IMR-90 (cell line): ENCODE measurements around the gene FOXB1. TPM values are rescaled to one million over a fixed set of nuclear protein-coding genes. Genes with fewer than 3 reads are reported as not detected.

Experiments
- ATAC-seq: fragments of 200-7000 bp; cut with Tn5 transposase; 2 replicates; pipeline ENCODE4 v1.9.1; 2020; ENCODE audit warnings: low read depth, mild to moderate bottlenecking, moderate library complexity
- BruUV-seq: library from RNA; stranded (reverse); fragments of 400-500 nt; replicated peaks from 2 replicates; lab custom pipeline; 2021; lab: Mats Ljungman, UMichigan
- CTCF ChIA-PET: fragments of 300-600 bp; formaldehyde crosslinking; extraction: SDS; loops from one replicate; lab custom pipeline; 2021; ENCODE audit warnings: antibody characterized with exemption; lab: Yijun Ruan, JAX
- POLR2A ChIA-PET: fragments of 300-600 bp; sonication (Branson Sonifier 250); formaldehyde crosslinking; loops from one replicate; lab custom pipeline; 2022; ENCODE audit warnings: antibody characterized with exemption; ENCODE audit not compliant: unreplicated experiment; lab: Charles Lee
- DNase-seq: peaks from one replicate; pipeline ENCODE4 v3.0.0; 2013
- H2AFZ ChIP-seq: replicated peaks from 2 replicates; pipeline ENCODE3; 2013; ENCODE audit warnings: low read length, mild to moderate bottlenecking; ENCODE audit not compliant: poor library complexity
- H2AK5ac ChIP-seq: 2 replicates; pipeline ENCODE4 v1.6.1; 2013; ENCODE audit warnings: low read depth, low read length, inconsistent platforms
- H2AK9ac ChIP-seq: replicated peaks from 2 replicates; pipeline ENCODE3; 2013; ENCODE audit warnings: mild to moderate bottlenecking, low read depth, low read length, moderate library complexity; ENCODE audit not compliant: poor library complexity
- H2BK120ac ChIP-seq: 2 replicates; pipeline ENCODE4 v1.6.1; 2013; ENCODE audit warnings: low read depth, low read length, inconsistent platforms
- H2BK15ac ChIP-seq: 3 replicates; pipeline ENCODE4 v1.6.1; 2013; ENCODE audit warnings: low read depth, low read length, inconsistent platforms
- H2BK20ac ChIP-seq: 2 replicates; pipeline ENCODE4 v1.6.1; 2013; ENCODE audit warnings: low read depth, mild to moderate bottlenecking, inconsistent platforms, low read length, moderate library complexity
- H2BK5ac ChIP-seq: 2 replicates; pipeline ENCODE4 v1.6.1; 2013; ENCODE audit warnings: mild to moderate bottlenecking, low read depth, low read length, inconsistent platforms; ENCODE audit not compliant: poor library complexity, severe bottlenecking
- H3K14ac ChIP-seq: replicated peaks from 2 replicates; pipeline ENCODE4 v1.6.1; 2013; ENCODE audit warnings: low read depth, low read length, inconsistent platforms
- H3K18ac ChIP-seq: 2 replicates; pipeline ENCODE4 v1.6.1; 2013; ENCODE audit warnings: low read depth, low read length, control low read depth
- H3K23ac ChIP-seq: 2 replicates; pipeline ENCODE4 v1.6.1; 2013; ENCODE audit warnings: low read depth, low read length, inconsistent platforms
- H3K27ac ChIP-seq: 2 replicates; pipeline ENCODE4 v1.5.1; 2013; ENCODE audit warnings: mild to moderate bottlenecking, control low read depth, low read length; ENCODE audit not compliant: insufficient read depth
- H3K27me3 ChIP-seq: 2 replicates; pipeline ENCODE4 v1.6.1; 2013; ENCODE audit warnings: low read length; ENCODE audit not compliant: control insufficient read depth, insufficient read depth
- H3K36me3 ChIP-seq: 2 replicates; pipeline ENCODE4 v1.6.1; 2013; ENCODE audit warnings: low read length, mixed read lengths; ENCODE audit not compliant: control insufficient read depth, insufficient read depth
- H3K4ac ChIP-seq: 2 replicates; pipeline ENCODE4 v1.6.1; 2013; ENCODE audit warnings: low read depth, low read length, inconsistent platforms
- H3K4me1 ChIP-seq: 2 replicates; pipeline ENCODE4 v1.6.1; 2013; ENCODE audit warnings: low read length, mixed read lengths; ENCODE audit not compliant: control insufficient read depth, insufficient read depth
- H3K4me2 ChIP-seq: 2 replicates; pipeline ENCODE4 v1.6.1; 2013; ENCODE audit warnings: low read depth, mild to moderate bottlenecking, control low read depth, low read length, moderate library complexity
- H3K4me3 ChIP-seq: 2 replicates; pipeline ENCODE4 v1.5.1; 2013; ENCODE audit warnings: low read depth, mild to moderate bottlenecking, control low read depth, low read length, moderate library complexity; ENCODE audit not compliant: insufficient read depth
- H3K56ac ChIP-seq: 2 replicates; pipeline ENCODE4 v1.6.1; 2013; ENCODE audit warnings: low read length, inconsistent platforms; ENCODE audit not compliant: insufficient read depth; ENCODE audit errors: extremely low read depth
- H3K79me1 ChIP-seq, 2 experiments: 2 replicates each; pipeline ENCODE4 v1.6.1; 2013; ENCODE audit warnings: low read length in 2 of 2, inconsistent platforms in 1 of 2, low read depth in 1 of 2
- H3K9ac ChIP-seq: 2 replicates; pipeline ENCODE4 v1.6.1; 2013; ENCODE audit warnings: low read depth, low read length, control low read depth
- H3K9me1 ChIP-seq: 2 replicates; pipeline ENCODE4 v1.6.1; 2013; ENCODE audit warnings: low read length, inconsistent platforms; ENCODE audit not compliant: insufficient read depth
- H3K9me3 ChIP-seq: 2 replicates; pipeline ENCODE4 v1.6.1; 2013; ENCODE audit warnings: low read length; ENCODE audit not compliant: control insufficient read depth, insufficient read depth
- H4K20me1 ChIP-seq: 2 replicates; pipeline ENCODE4 v1.6.1; 2013; ENCODE audit warnings: low read length, inconsistent platforms; ENCODE audit not compliant: insufficient read depth
- H4K5ac ChIP-seq: 2 replicates; pipeline ENCODE4 v1.6.1; 2013; ENCODE audit warnings: mild to moderate bottlenecking, low read depth, low read length, control low read depth
- H4K8ac ChIP-seq, 2 experiments: 2 replicates each; pipeline ENCODE4 v1.6.1; 2013; ENCODE audit warnings: low read depth in 2 of 2, low read length in 2 of 2, control low read depth in 1 of 2, inconsistent platforms in 1 of 2
- H4K91ac ChIP-seq: 2 replicates; pipeline ENCODE4 v1.6.1; 2013; ENCODE audit warnings: low read depth, low read length, inconsistent platforms; ENCODE audit not compliant: insufficient read depth
- CEBPB ChIP-seq: IDR thresholded peaks from 2 replicates; pipeline ENCODE4 v1.6.1; 2012; ENCODE audit warnings: low read depth, low read length, improper control_type of control experiment
- CTCF ChIP-seq: conservative IDR thresholded peaks from 2 replicates; pipeline ENCODE4 v1.5.1; 2012; ENCODE audit warnings: mild to moderate bottlenecking, low read depth, low read length, improper control_type of control experiment
- FOS ChIP-seq: fragments of 150-350 bp; IDR thresholded peaks from 2 replicates; pipeline ENCODE4 v1.6.1; 2016; ENCODE audit warnings: low read depth, low read length
- MAFK ChIP-seq: IDR thresholded peaks from 2 replicates; pipeline ENCODE4 v1.6.1; 2012; ENCODE audit warnings: low read depth, low read length, improper control_type of control experiment
- POLR2A ChIP-seq: IDR thresholded peaks from 2 replicates; pipeline ENCODE4 v1.6.1; 2012; ENCODE audit warnings: mild to moderate bottlenecking, low read depth, low read length
- SMC3 ChIP-seq: fragments of 150-350 bp; IDR thresholded peaks from 2 replicates; pipeline ENCODE4 v1.6.1; 2016; ENCODE audit warnings: low read depth, mild to moderate bottlenecking, antibody characterized with exemption, low read length, moderate library complexity
- WGBS, 2 experiments: methylation state at CpG; one replicate each; pipeline versions ENCODE4 v1.1.5 to v1.1.7; 2013; ENCODE audit warnings: missing lambda C conversion rate in 2 of 2; ENCODE audit not compliant: insufficient read length in 1 of 2; ENCODE audit errors: extremely low coverage in 2 of 2; 5-methylcytosine and 5-hydroxymethylcytosine counted together
- dilution Hi-C: fragments of 300-500 bp; cut with HindIII; formaldehyde crosslinking; loops from one replicate; pipeline ENCODE4 v1.14.3; 2018; ENCODE audit warnings: low sequenced_read_pairs; ENCODE audit not compliant: unreplicated experiment
- in situ Hi-C: fragments of 300-500 bp; cut with MboI; formaldehyde crosslinking; loops from 3 replicates; pipeline ENCODE4 v1.14.3; 2019; ENCODE audit warnings: low sequenced_read_pairs, inconsistent platforms, mixed read lengths
- intact Hi-C: fragments of 100-400 bp; cut with micrococcal nuclease; formaldehyde crosslinking; loops from 2 replicates; pipeline ENCODE4 v1.10.0; 2022
- polyA plus RNA-seq, 3 experiments: library from polyadenylated mRNA; depleted of rRNA; stranded (reverse); fragments of >200 nt; gene quantifications; 2 replicates each; pipeline ENCODE4 v1.2.3, GENCODE V29; 2012; ENCODE audit warnings: low replicate concordance in 1 of 3
- total RNA-seq: library from RNA; depleted of rRNA; stranded (reverse); fragments of >200 nt; gene quantifications from 2 replicates; pipeline ENCODE4 v1.2.3, GENCODE V29; 2012

FOXB1 gene
- total and polyA plus RNA-seq, 2 of the 4 experiments (the other 2 are of a cell fraction), result not detected

GRCh38 chr15:60009980-60010732, 6.0 kb downstream of the FOXB1 start (continued):
- TF ChIP-seq CTCF (no peak), CEBPB (no peak), POLR2A (no peak)

GRCh38 chr15:60010858-60011257, 6.7 kb downstream of the FOXB1 start:
- H3K4me1 ChIP-seq, result no peaks in the 10 kb centered on the region
- ATAC-seq (no peak), DNase-seq (no peak)
- no peak overlapping the region for H2BK15ac ChIP-seq
- no peak overlapping the region for H3K9ac ChIP-seq
- BruUV-seq, result no TSS peak
- no peak overlapping the region for H3K23ac ChIP-seq
- H3K14ac ChIP-seq, result no peak overlapping the region
- no peak overlapping the region for H2BK5ac ChIP-seq
- TF ChIP-seq CTCF (no peak), SMC3 (no peak), CEBPB (no peak), MAFK (no peak), FOS (no peak)
- CTCF ChIA-PET, result no interaction called here
- no peak overlapping the region for H2AK9ac ChIP-seq
- H4K5ac ChIP-seq, result no peak overlapping the region
- no peak overlapping the region for H3K4me2 ChIP-seq
- no peaks in the 10 kb centered on the region for H4K20me1 ChIP-seq
- no peak overlapping the region for H4K91ac ChIP-seq
- H3K27ac ChIP-seq, result no peak overlapping the region
- in situ Hi-C loops (no loop called here), intact Hi-C loops (no loop called here), dilution Hi-C loops (no loop called here)
- WGBS, 2 experiments, result no CpG with 5 or more reads among the region's 2 CpGs
- no peaks in the 10 kb centered on the region for H3K36me3 ChIP-seq
- no peak overlapping the region for H2BK120ac ChIP-seq
- no peaks in the 10 kb centered on the region for H3K79me1 ChIP-seq
- POLR2A ChIA-PET, result no interaction called here
- no peak overlapping the region for H3K4ac ChIP-seq
- no peak overlapping the region for H3K56ac ChIP-seq
- H3K4me3 ChIP-seq, result no peak overlapping the region
- H4K8ac ChIP-seq, result no peak overlapping the region
- no peaks in the 10 kb centered on the region for H3K9me3 ChIP-seq
- H2AK5ac ChIP-seq, result no peak overlapping the region
- H3K18ac ChIP-seq, result no peak overlapping the region
- H2BK20ac ChIP-seq, result no peak overlapping the region
- peaks cover 39% of the 10 kb centered on the region for H3K27me3 ChIP-seq
- H2AFZ ChIP-seq, result no peak overlapping the region
- H3K9me1 ChIP-seq, result no peaks in the 10 kb centered on the region
